ENCODE measurements around the gene RTCA. TPM values are rescaled to one million over a fixed set of nuclear protein-coding genes. Genes with fewer than 3 reads are reported as not detected.

The RTCA gene
- total and polyA plus RNA-seq, 2 experiments from 2014 or later: 37.2 to 38.9 TPM

DNA sequence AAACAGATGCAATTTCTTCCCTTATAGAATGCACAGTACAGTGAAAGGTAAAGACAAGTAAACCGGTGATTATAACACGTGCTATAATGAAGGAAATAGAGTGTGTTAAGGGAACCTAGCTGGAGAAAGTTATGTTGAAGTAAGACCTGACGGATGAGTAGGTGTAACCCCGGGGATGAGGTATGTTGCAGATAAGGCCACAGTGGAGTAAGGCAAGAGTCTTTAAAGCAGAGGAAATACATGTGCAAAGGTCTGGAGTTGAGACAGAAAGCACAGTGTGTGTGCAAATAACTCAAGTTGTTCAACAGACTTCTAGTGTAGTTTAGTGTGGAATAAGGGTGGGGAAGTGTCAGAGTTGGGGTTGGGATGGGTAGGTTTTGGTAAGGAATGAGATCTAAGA, 19.3 kb upstream of the RTCA start:
- Histone ChIP-seq H3K9me2 (replicated peaks; ENCODE audit: insufficient read depth) (no peaks in the 10 kb centered on the region), H3K4me3 (no peak overlapping the region), H2AFZ (no peak overlapping the region), H3K9me3 (ENCODE audit: low read depth) (no peaks in the 10 kb centered on the region), H3K4me1 (ENCODE audit: insufficient read depth) (peaks cover 7% of the 10 kb centered on the region), H3K4me2 (peak overlapping the region; percentile 40), H4K20me1 (ENCODE audit: insufficient read depth, poor library complexity, severe bottlenecking) (no peaks in the 10 kb centered on the region), H3K27ac (no peak overlapping the region), H3K79me2 (peaks cover 72% of the 10 kb centered on the region), H3K36me3 (replicated peaks; ENCODE audit: insufficient read depth, low read depth) (no peaks in the 10 kb centered on the region), H3K27me3 (no peaks in the 10 kb centered on the region)
- TF ChIP-seq, protein P1, sequence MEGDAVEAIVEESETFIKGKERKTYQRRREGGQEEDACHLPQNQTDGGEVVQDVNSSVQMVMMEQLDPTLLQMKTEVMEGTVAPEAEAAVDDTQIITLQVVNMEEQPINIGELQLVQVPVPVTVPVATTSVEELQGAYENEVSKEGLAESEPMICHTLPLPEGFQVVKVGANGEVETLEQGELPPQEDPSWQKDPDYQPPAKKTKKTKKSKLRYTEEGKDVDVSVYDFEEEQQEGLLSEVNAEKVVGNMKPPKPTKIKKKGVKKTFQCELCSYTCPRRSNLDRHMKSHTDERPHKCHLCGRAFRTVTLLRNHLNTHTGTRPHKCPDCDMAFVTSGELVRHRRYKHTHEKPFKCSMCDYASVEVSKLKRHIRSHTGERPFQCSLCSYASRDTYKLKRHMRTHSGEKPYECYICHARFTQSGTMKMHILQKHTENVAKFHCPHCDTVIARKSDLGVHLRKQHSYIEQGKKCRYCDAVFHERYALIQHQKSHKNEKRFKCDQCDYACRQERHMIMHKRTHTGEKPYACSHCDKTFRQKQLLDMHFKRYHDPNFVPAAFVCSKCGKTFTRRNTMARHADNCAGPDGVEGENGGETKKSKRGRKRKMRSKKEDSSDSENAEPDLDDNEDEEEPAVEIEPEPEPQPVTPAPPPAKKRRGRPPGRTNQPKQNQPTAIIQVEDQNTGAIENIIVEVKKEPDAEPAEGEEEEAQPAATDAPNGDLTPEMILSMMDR (IDR thresholded peaks at IDR 0.05; ENCODE audit: poor library complexity): no peak
- TF ChIP-seq EZH2 (IDR thresholded peaks at IDR 0.05; ENCODE audit: borderline replicate concordance) (no peak), EZH2phosphoT487 (IDR thresholded peaks at IDR 0.05; ENCODE audit: low read depth, severe bottlenecking, unreplicated experiment) (no peak)
- 64% methylated on average over 4 of the region's 4 CpGs for WGBS (ENCODE audit: low lambda C conversion rate, missing lambda C conversion rate)
- no peak for DNase-seq (ENCODE audit: low spot score)

DNA sequence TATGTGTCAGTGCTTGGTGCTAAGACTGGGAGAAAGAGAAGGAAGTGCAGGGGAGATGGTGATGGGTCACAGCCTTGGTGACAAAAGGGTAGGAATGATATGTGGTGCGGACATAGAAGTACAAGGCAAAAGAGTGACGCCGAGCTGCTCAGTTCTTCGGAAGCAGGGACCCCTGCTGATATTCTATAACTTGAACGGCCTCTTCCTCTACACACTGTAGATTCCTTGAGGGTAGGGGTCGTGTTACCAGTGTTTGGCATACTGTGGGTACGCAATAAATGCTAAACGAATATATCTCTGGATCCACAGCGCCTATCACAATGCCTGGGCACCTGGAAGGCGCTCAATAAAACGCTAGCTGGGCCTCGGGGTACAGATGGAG, 16.9 kb upstream of the RTCA start:
- Histone ChIP-seq H3K4me3 (peak overlapping the region; percentile 54), H3K79me2 (peaks cover 49% of the 10 kb centered on the region), H4K20me1 (ENCODE audit: insufficient read depth, poor library complexity, severe bottlenecking) (no peaks in the 10 kb centered on the region), H3K4me2 (peak overlapping the region; percentile 78), H3K27ac (peak overlapping the region; percentile 84), H3K9me3 (ENCODE audit: low read depth) (no peaks in the 10 kb centered on the region), H3K9me2 (replicated peaks; ENCODE audit: insufficient read depth) (no peaks in the 10 kb centered on the region), H2AFZ (peak overlapping the region; percentile 51), H3K4me1 (ENCODE audit: insufficient read depth) (peaks cover 7% of the 10 kb centered on the region), H3K36me3 (replicated peaks; ENCODE audit: insufficient read depth, low read depth) (no peaks in the 10 kb centered on the region), H3K27me3 (no peaks in the 10 kb centered on the region)
- TF ChIP-seq EZH2phosphoT487 (IDR thresholded peaks at IDR 0.05; ENCODE audit: low read depth, severe bottlenecking, unreplicated experiment): no peak
- TF ChIP-seq EZH2 (IDR thresholded peaks at IDR 0.05; ENCODE audit: borderline replicate concordance): no peak
- TF ChIP-seq, protein P1 (IDR thresholded peaks at IDR 0.05; ENCODE audit: poor library complexity): no peak
- DNase-seq (ENCODE audit: low spot score): peak; percentile 12
- WGBS (ENCODE audit: low lambda C conversion rate, missing lambda C conversion rate): 2% methylated on average over 12 of the region's 12 CpGs

DNA sequence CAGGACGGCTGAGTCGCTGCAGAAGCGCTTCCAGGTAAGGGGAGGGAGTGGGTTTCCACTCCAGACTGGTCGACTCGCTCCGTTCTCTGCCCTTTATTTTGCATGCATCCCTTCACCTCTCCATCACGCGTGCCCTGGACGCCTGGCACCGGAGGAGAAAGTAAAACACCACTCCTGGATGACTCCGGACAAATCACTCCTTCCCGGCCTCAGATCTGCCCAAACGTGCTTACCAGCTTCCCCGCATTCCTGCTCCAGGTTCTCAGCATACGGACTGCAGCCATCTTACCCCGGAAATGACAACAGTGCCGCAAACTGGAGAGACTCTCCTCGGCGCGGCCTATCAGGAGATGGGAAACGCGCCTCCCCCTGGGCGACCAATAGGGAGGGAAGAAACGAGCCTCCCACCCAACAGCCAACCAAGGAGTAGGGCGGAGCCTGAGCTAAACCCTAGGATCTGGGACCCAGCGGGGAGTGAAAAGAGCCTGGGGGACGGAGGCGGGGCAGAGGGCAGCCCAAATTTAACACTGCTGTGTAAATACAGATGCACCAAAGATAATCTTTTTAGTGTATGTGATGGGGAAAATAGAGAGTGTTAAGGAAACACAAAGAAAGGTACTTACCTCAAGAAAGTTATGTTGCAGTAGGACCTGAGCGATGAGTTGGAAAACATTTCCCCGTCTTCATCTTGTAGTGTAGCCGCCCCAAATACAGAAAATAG, 16.3 kb upstream of the RTCA start, which contains the start of gene DBT:
DBT (minus strand) TSS at position 298 of the 721 bp plus-strand sequence; CDS start at position 284, 14 bp downstream.
- Histone ChIP-seq H3K79me2 (peaks cover 45% of the 10 kb centered on the region), H3K4me2 (peak within 1 kb of the TSS; percentile 78), H3K27me3 (no peaks in the 10 kb centered on the region), H3K36me3 (replicated peaks; ENCODE audit: insufficient read depth, low read depth) (no peaks in the 10 kb centered on the region), H2AFZ (peak within 1 kb of the TSS; percentile 51), H3K9me2 (replicated peaks; ENCODE audit: insufficient read depth) (no peaks in the 10 kb centered on the region), H3K9me3 (ENCODE audit: low read depth) (no peaks in the 10 kb centered on the region), H4K20me1 (ENCODE audit: insufficient read depth, poor library complexity, severe bottlenecking) (no peaks in the 10 kb centered on the region), H3K4me3 (peak within 1 kb of the TSS; percentile 54), H3K4me1 (ENCODE audit: insufficient read depth) (peaks cover 7% of the 10 kb centered on the region), H3K27ac (peak within 1 kb of the TSS; percentile 84)
- DNase-seq (ENCODE audit: low spot score): peak; percentile 97
- TF ChIP-seq EZH2 (IDR thresholded peaks at IDR 0.05; ENCODE audit: borderline replicate concordance): no peak
- WGBS (ENCODE audit: low lambda C conversion rate, missing lambda C conversion rate): 3% methylated on average over 31 of the region's 31 CpGs

DNA sequence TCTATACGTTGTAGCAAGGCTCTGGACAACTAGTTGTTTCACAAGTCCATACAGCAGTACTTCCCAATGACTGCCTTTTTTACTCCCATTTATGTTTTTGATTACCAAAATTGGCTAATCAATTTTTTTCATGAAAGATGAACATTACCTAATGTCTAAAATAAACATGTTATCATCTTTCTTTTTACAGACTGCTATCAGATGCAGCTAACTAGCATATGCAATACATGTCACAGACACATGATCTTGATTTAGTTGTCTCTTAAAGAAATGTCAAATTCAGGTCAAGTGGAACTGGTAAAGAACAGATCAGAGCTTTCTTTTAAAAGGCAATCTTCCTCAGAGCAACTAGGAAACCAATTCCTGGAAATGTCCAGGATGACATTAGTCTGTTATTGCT, 15.8 kb upstream of the RTCA start:
- H3K79me2 ChIP-seq: peaks cover 39% of the 10 kb centered on the region
- no peaks in the 10 kb centered on the region for H3K27me3 ChIP-seq
- peak overlapping the region; percentile 57 for H3K27ac ChIP-seq
- H3K4me3 ChIP-seq: peak overlapping the region; percentile 10
- H3K36me3 ChIP-seq (replicated peaks; ENCODE audit: insufficient read depth, low read depth): no peaks in the 10 kb centered on the region
- no peaks in the 10 kb centered on the region for H3K9me2 ChIP-seq (replicated peaks; ENCODE audit: insufficient read depth)
- H3K4me1 ChIP-seq (ENCODE audit: insufficient read depth): peaks cover 7% of the 10 kb centered on the region
- no peak for DNase-seq (ENCODE audit: low spot score)
- peak overlapping the region; percentile 66 for H3K4me2 ChIP-seq
- WGBS (ENCODE audit: low lambda C conversion rate, missing lambda C conversion rate): 3% methylated on average over 1 of the region's 1 CpG
- no peaks in the 10 kb centered on the region for H4K20me1 ChIP-seq (ENCODE audit: insufficient read depth, poor library complexity, severe bottlenecking)
- peak overlapping the region; percentile 37 for H2AFZ ChIP-seq
- no peaks in the 10 kb centered on the region for H3K9me3 ChIP-seq (ENCODE audit: low read depth)
- TF ChIP-seq EZH2 (IDR thresholded peaks at IDR 0.05; ENCODE audit: borderline replicate concordance) (no peak), EZH2phosphoT487 (IDR thresholded peaks at IDR 0.05; ENCODE audit: low read depth, severe bottlenecking, unreplicated experiment) (no peak)
- TF ChIP-seq, protein P1 (IDR thresholded peaks at IDR 0.05; ENCODE audit: poor library complexity): no peak
